ENCODE results near the gene ZNF398. TPM values are rescaled to one million over a fixed set of nuclear protein-coding genes. Genes with fewer than 3 reads are reported as not detected.

ZNF398 gene
- total and polyA plus RNA-seq, 9 of the 15 experiments (the other 6 are each of a cell fraction or from before 2014, with no cell fraction given), result 4.0 to 18.6 (median 10.4) TPM

DNA sequence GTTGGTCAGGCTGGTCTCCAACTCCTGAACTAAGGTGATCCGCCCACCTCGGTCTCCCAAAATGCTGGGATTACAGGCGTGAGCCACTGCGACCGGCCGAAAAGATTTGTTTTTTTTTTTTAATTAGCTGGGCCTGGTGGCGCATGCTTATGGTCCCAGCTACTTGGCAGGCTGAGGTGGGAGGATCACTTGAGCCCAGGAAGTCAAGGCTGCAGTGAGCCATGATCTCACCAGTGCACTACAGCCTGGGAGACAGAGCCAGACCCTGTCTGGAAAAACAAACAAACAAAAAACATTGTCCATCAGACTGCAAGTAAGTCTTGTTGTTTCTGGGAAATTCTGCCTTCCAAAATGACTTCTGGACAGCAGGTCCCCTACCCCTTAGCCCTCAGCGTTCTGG is 75.9 kb downstream of the ZNF398 start:
- H3K9ac ChIP-seq (ENCODE audit: insufficient read depth in 1 of 2, low read depth in 2 of 2, low read length in 2 of 2), result no peak overlapping the region
- BruUV-seq (replicated peaks), result no TSS peak
- no peak overlapping the region for H3K27ac ChIP-seq (ENCODE audit: extremely low read depth, low read depth, low read length)
- peaks cover 64% of the 10 kb centered on the region for H3K36me3 ChIP-seq (ENCODE audit: control insufficient read depth, insufficient read depth, low read length)
- no peaks in the 10 kb centered on the region for H3K27me3 ChIP-seq (ENCODE audit: control insufficient read depth in 2 of 2, insufficient read depth in 2 of 2, low read length in 2 of 2)
- WGBS (ENCODE audit: insufficient coverage, low coverage, missing lambda C conversion rate), result 98% methylated on average over 8 of the region's 8 CpGs
- ChIA-PET POLR2A (interaction anchor here (1.0 kb wide), 1 partner anchor 14 kb away, joined by 4 read pairs; no protein-coding TSS in a partner anchor), CTCF (ENCODE audit: low intra/inter-chr PET ratio) (no interaction called here)
- no peak overlapping the region for H2AFZ ChIP-seq (ENCODE audit: low read depth, low read length)
- TF ChIP-seq BMI1 (IDR thresholded peaks at IDR 0.05; ENCODE audit: low read length) (no peak), SP1 (CRISPR knock-in tag; IDR thresholded peaks at IDR 0.05) (no peak), CREBBP (IDR thresholded peaks at IDR 0.05; ENCODE audit: low read depth, low read length) (no peak), NCOA1 (IDR thresholded peaks at IDR 0.05; ENCODE audit: low read depth) (no peak), TAF1 (IDR thresholded peaks at IDR 0.05; ENCODE audit: control insufficient read depth, extremely low read depth, insufficient read depth, low read length, severe bottlenecking) (no peak), FOXA3 (CRISPR knock-in tag; conservative IDR thresholded peaks at IDR 0.05 in 1 of 2, IDR thresholded peaks at IDR 0.05 in 1 of 2) (no peak), ZNF212 (CRISPR knock-in tag; IDR thresholded peaks at IDR 0.05) (no peak), CREB1 (IDR thresholded peaks at IDR 0.05) (no peak), CREB1 (CRISPR knock-in tag; IDR thresholded peaks at IDR 0.05) (no peak), SMARCE1 (IDR thresholded peaks at IDR 0.05) (no peak), ZNF780A (CRISPR knock-in tag; IDR thresholded peaks at IDR 0.05) (no peak)
- TF ChIP-seq, protein P1, sequence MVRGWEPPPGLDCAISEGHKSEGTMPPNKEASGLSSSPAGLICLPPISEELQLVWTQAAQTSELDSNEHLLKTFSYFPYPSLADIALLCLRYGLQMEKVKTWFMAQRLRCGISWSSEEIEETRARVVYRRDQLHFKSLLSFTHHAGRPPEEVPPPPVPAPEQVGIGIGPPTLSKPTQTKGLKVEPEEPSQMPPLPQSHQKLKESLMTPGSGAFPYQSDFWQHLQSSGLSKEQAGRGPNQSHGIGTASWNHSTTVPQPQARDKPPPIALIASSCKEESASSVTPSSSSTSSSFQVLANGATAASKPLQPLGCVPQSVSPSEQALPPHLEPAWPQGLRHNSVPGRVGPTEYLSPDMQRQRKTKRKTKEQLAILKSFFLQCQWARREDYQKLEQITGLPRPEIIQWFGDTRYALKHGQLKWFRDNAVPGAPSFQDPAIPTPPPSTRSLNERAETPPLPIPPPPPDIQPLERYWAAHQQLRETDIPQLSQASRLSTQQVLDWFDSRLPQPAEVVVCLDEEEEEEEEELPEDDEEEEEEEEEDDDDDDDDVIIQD (CRISPR knock-in tag; IDR thresholded peaks at IDR 0.05), result no peak
- TF ChIP-seq, protein P2, sequence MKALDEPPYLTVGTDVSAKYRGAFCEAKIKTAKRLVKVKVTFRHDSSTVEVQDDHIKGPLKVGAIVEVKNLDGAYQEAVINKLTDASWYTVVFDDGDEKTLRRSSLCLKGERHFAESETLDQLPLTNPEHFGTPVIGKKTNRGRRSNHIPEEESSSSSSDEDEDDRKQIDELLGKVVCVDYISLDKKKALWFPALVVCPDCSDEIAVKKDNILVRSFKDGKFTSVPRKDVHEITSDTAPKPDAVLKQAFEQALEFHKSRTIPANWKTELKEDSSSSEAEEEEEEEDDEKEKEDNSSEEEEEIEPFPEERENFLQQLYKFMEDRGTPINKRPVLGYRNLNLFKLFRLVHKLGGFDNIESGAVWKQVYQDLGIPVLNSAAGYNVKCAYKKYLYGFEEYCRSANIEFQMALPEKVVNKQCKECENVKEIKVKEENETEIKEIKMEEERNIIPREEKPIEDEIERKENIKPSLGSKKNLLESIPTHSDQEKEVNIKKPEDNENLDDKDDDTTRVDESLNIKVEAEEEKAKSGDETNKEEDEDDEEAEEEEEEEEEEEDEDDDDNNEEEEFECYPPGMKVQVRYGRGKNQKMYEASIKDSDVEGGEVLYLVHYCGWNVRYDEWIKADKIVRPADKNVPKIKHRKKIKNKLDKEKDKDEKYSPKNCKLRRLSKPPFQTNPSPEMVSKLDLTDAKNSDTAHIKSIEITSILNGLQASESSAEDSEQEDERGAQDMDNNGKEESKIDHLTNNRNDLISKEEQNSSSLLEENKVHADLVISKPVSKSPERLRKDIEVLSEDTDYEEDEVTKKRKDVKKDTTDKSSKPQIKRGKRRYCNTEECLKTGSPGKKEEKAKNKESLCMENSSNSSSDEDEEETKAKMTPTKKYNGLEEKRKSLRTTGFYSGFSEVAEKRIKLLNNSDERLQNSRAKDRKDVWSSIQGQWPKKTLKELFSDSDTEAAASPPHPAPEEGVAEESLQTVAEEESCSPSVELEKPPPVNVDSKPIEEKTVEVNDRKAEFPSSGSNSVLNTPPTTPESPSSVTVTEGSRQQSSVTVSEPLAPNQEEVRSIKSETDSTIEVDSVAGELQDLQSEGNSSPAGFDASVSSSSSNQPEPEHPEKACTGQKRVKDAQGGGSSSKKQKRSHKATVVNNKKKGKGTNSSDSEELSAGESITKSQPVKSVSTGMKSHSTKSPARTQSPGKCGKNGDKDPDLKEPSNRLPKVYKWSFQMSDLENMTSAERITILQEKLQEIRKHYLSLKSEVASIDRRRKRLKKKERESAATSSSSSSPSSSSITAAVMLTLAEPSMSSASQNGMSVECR (CRISPR knock-in tag; IDR thresholded peaks at IDR 0.05), result no peak
- TF ChIP-seq, protein P3, sequence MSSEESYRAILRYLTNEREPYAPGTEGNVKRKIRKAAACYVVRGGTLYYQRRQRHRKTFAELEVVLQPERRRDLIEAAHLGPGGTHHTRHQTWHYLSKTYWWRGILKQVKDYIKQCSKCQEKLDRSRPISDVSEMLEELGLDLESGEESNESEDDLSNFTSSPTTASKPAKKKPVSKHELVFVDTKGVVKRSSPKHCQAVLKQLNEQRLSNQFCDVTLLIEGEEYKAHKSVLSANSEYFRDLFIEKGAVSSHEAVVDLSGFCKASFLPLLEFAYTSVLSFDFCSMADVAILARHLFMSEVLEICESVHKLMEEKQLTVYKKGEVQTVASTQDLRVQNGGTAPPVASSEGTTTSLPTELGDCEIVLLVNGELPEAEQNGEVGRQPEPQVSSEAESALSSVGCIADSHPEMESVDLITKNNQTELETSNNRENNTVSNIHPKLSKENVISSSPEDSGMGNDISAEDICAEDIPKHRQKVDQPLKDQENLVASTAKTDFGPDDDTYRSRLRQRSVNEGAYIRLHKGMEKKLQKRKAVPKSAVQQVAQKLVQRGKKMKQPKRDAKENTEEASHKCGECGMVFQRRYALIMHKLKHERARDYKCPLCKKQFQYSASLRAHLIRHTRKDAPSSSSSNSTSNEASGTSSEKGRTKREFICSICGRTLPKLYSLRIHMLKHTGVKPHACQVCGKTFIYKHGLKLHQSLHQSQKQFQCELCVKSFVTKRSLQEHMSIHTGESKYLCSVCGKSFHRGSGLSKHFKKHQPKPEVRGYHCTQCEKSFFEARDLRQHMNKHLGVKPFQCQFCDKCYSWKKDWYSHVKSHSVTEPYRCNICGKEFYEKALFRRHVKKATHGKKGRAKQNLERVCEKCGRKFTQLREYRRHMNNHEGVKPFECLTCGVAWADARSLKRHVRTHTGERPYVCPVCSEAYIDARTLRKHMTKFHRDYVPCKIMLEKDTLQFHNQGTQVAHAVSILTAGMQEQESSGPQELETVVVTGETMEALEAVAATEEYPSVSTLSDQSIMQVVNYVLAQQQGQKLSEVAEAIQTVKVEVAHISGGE (CRISPR knock-in tag; IDR thresholded peaks at IDR 0.05), result no peak
- no peak overlapping the region for H3K4me2 ChIP-seq (ENCODE audit: insufficient read depth, low read length)
- 0 out of 2 replicates have a peak, but pooled peaks cover 5% of the 10 kb centered on the region for H3K9me3 ChIP-seq (replicated peaks; ENCODE audit: control insufficient read depth, insufficient read depth, low read depth, low read length)
- H3K4me3 ChIP-seq, result no peak overlapping the region
- H3K79me2 ChIP-seq (ENCODE audit: control insufficient read depth, insufficient read depth, low read length), result no peaks in the 10 kb centered on the region
- intact Hi-C loops (cut with micrococcal nuclease) (no loop called here), in situ Hi-C loops (cut with MboI) (no loop called here)
- H4K20me1 ChIP-seq (replicated peaks; ENCODE audit: control insufficient read depth, insufficient read depth, low read length), result peaks cover 3% of the 10 kb centered on the region
- FAIRE-seq (no peak), ATAC-seq (no peak), DNase-seq (ENCODE audit: extremely low read depth in 1 of 4, low spot score in 3 of 4) (no peak)
- H3K9me1 ChIP-seq (ENCODE audit: control insufficient read depth, insufficient read depth, low read length), result no peaks in the 10 kb centered on the region
- H3K4me1 ChIP-seq (replicated peaks in 1 of 2; ENCODE audit: control insufficient read depth in 2 of 2, insufficient read depth in 2 of 2, low read length in 2 of 2), result peaks cover 0 to 4% of the 10 kb centered on the region in 2 experiments; a peak in 1 of 5 replicates

All from K562 (cell line).